AG04449 (cell line): Measurements from ENCODE around the gene MAST1.
"Not testable (repeated sequence)": the region's sequence is repeated elsewhere in the genome, so short reads cannot be mapped to it uniquely, and the experiment has no call there.

ENCODE experiments used
- CTCF ChIA-PET: fragments of 350-600 bp; formaldehyde crosslinking; extraction: SDS; loops from one replicate; lab custom pipeline; 2021; ENCODE audit warnings: antibody characterized with exemption; lab: Yijun Ruan, JAX
- POLR2A ChIA-PET: fragments of 400-600, 350-600 bp; formaldehyde crosslinking; extraction: SDS; loops from one replicate; lab custom pipeline; 2020; ENCODE audit warnings: antibody characterized with exemption, inconsistent platforms; lab: Yijun Ruan, JAX
- DNase-seq: peaks from one replicate; pipeline ENCODE4 v3.0.0-alpha.2; 2010; ENCODE audit warnings: low read depth, low spot score
- H3K4me3 ChIP-seq: 2 replicates; pipeline ENCODE4 v1.5.1; 2011; ENCODE audit warnings: low read depth, mild to moderate bottlenecking, control low read depth, low read length
- CTCF ChIP-seq: IDR thresholded peaks from one replicate; pipeline ENCODE4 v1.5.1; 2011; ENCODE audit warnings: mild to moderate bottlenecking, moderate library complexity, low read length, control low read depth, inconsistent platforms; ENCODE audit not compliant: insufficient read depth; ENCODE audit errors: missing control alignments

Gene MAST1

GRCh38 chr19:12794196-12794941 lies 43.9 kb upstream of the MAST1 start:
- H3K4me3 ChIP-seq: peak overlapping the region; percentile 99
- ChIA-PET POLR2A (interaction anchor here (0.6 to 4.4 kb wide), 7 partner anchors 9 to 72 kb away, joined by 3 to 96 read pairs (median 15); partner anchors contain the start of gene TNPO2), CTCF (interaction anchor here (1.1 to 18.0 kb wide), 6 partner anchors 29 to 235 kb away, joined by 3 to 1565 read pairs (median 32); partner anchors contain the start of genes BEST2, HOOK2 and TNPO2)
- DNase-seq: no peak
- no peak for TF ChIP-seq CTCF

GRCh38 chr19:12794971-12795381 lies 43.3 kb upstream of the MAST1 start:
- no peak overlapping the region for H3K4me3 ChIP-seq
- CTCF ChIA-PET: interaction anchor here (0.6 to 18.0 kb wide), 12 partner anchors 11 to 861 kb away, joined by 3 to 1565 read pairs (median 14); partner anchors contain the start of genes BEST2, GET3, HOOK2 and RNASEH2A
- TF ChIP-seq CTCF: no peak
- no peak for DNase-seq
- POLR2A ChIA-PET: interaction anchor here (1.3 to 4.1 kb wide), 4 partner anchors 12 to 138 kb away, joined by 4 to 96 read pairs (median 13); no protein-coding TSS in a partner anchor

GRCh38 chr19:12796146-12797071 lies 41.9 kb upstream of the MAST1 start:
- ChIA-PET POLR2A (interaction anchor here (1.3 to 2.7 kb wide), 3 partner anchors 18 to 136 kb away, joined by 4 to 15 read pairs (median 11); no protein-coding TSS in a partner anchor), CTCF (interaction anchor here (0.6 to 18.0 kb wide), 36 partner anchors 8 to 237 kb away, joined by 3 to 1565 read pairs (median 5); partner anchors contain the start of genes BEST2, GET3, HOOK2 and RNASEH2A)
- peak; percentile 92 for TF ChIP-seq CTCF
- H3K4me3 ChIP-seq: no peak overlapping the region
- DNase-seq: no peak

- ChIA-PET POLR2A (interaction anchor here (1.6 kb wide), 1 partner anchor 19 kb away, joined by 3 read pairs; no protein-coding TSS in a partner anchor), CTCF (interaction anchor here (1.3 to 18.0 kb wide), 19 partner anchors 9 to 122 kb away, joined by 4 to 1565 read pairs (median 12); partner anchors contain the start of genes BEST2, GET3, HOOK2 and RNASEH2A)
- no peak overlapping the region for H3K4me3 ChIP-seq
- no peak for DNase-seq
- no peak for TF ChIP-seq CTCF
These were observed 41.2 kb upstream of the MAST1 start for GRCh38 chr19:12797141-12797587.

- POLR2A ChIA-PET: interaction anchor here (1.3 to 1.6 kb wide), 2 partner anchors 19 to 31 kb away, joined by 3 read pairs; no protein-coding TSS in a partner anchor
- DNase-seq, H3K4me3 ChIP-seq: not testable (repeated sequence)
- CTCF ChIA-PET: interaction anchor here (1.5 to 18.0 kb wide), 13 partner anchors 8 to 123 kb away, joined by 4 to 1565 read pairs (median 16); partner anchors contain the start of genes BEST2, HOOK2, RNASEH2A and TNPO2
These were observed 40.7 kb upstream of the MAST1 start for GRCh38 chr19:12797607-12798006.
